GM10266 (cell line): ENCODE results near the gene TMEM120A.
A peak's percentile ranks its signal among the peaks of the same experiment; 100 is the strongest.
"Not testable (repeated sequence)": the region's sequence is repeated elsewhere in the genome, so short reads cannot be mapped to it uniquely, and the experiment has no call there.

Source experiments
- DNase-seq: peaks from one replicate; pipeline ENCODE4 v3.0.0; 2012; ENCODE audit errors: extremely low spot score
- CTCF ChIP-seq: IDR thresholded peaks from 2 replicates; pipeline ENCODE4 v1.5.1; 2012; ENCODE audit warnings: mild to moderate bottlenecking, low read depth; ENCODE audit not compliant: control insufficient read depth, insufficient read depth; ENCODE audit errors: missing control alignments

The TMEM120A gene

GRCh38 chr7:76020031-76020714, 25.8 kb upstream of the TMEM120A start:
- peak; percentile 75 for DNase-seq
- peak; percentile 92 for TF ChIP-seq CTCF

GRCh38 chr7:76018520-76018919, 24.1 kb upstream of the TMEM120A start:
- DNase-seq, result not testable (repeated sequence)

- DNase-seq, result no peak
- no peak for TF ChIP-seq CTCF
Observed at GRCh38 chr7:76016191-76016947, 22.0 kb upstream of the TMEM120A start.

DNA sequence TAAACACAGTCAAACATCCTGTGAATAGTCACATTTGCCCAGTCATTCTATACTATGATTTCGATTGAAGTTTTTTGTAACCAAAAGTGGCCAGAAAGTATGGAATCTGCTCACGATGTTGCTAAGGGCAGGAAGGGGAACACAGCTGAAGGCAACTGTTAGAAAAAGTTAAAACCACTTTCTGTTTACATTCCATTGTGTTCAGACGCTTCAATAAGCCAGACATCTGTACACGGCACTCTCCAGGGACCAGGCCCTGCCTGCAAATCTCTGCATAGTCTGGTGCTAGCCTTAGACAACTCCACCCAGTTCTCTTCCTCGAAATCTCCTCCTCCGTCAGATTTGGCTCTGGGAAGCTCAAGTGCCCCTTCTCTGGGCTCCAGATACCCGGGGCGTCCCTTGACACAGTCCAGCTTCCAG, 17.1 kb upstream of the TMEM120A start:
- DNase-seq, result no peak

GRCh38 chr7:76009672-76010600, 15.5 kb upstream of the TMEM120A start:
- no peak for TF ChIP-seq CTCF
- DNase-seq, result no peak

More for the DNA sequence above, 17.1 kb upstream of the TMEM120A start:
- TF ChIP-seq CTCF, result no peak

DNA sequence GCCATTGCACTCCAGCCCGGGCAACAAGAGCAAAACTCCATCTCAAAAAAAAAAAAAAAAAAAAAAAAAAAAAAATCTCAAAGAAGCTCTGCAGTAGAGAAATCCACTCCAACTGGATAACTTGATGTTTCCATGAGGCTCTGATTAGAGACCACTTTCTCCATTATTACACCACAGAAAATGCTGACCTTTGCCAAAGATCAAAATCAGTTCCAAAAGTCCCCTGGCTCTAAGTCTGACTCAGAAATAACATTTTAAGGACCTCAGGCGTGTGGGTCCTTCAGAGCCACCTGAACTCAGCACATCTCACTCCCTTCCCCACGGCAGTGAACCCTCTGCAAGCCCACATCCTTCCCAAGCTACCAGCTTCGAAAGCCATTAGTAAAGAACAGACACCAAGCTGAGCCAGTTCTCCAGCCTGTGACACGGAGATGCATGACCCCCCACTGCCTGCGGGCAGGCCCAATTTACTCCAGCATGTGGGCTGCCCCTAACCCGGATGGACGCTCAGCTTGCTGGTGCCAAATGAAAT, 13.8 kb upstream of the TMEM120A start:
- TF ChIP-seq CTCF, result no peak
- DNase-seq, result no peak

- DNase-seq, result not testable (repeated sequence)
Observed at GRCh38 chr7:76005004-76005403, 10.6 kb upstream of the TMEM120A start.
